Large intestine (tissue), 3 donors: ENCODE data around the gene BLOC1S3. TPM values are rescaled to one million over a fixed set of nuclear protein-coding genes. Genes with fewer than 3 reads are reported as not detected.

Experiments used
- DNase-seq, 2 donors: peaks; one replicate each; pipeline versions ENCODE4 v3.0.0 to v3.0.0-alpha.2; 2013
- H3K27ac ChIP-seq: one replicate; pipeline ENCODE4 v1.5.1; 2013; ENCODE audit warnings: low read length
- H3K27me3 ChIP-seq: 2 replicates; pipeline ENCODE4 v1.6.1; 2013; ENCODE audit warnings: low read length; ENCODE audit not compliant: control insufficient read depth, insufficient read depth
- H3K36me3 ChIP-seq: 2 replicates; pipeline ENCODE4 v1.6.1; 2013; ENCODE audit warnings: low read length; ENCODE audit not compliant: control insufficient read depth, insufficient read depth
- H3K4me1 ChIP-seq: one replicate; pipeline ENCODE4 v1.6.1; 2013; ENCODE audit warnings: low read length; ENCODE audit not compliant: control insufficient read depth, insufficient read depth
- H3K4me3 ChIP-seq: one replicate; pipeline ENCODE4 v1.5.1; 2013; ENCODE audit warnings: low read length
- H3K9me3 ChIP-seq: one replicate; pipeline ENCODE4 v1.6.1; 2013; ENCODE audit warnings: mild to moderate bottlenecking, low read depth, low read length, moderate library complexity; ENCODE audit not compliant: control insufficient read depth
- WGBS: methylation state at CpG from one replicate; pipeline ENCODE4 v1.1.5; 2013; ENCODE audit warnings: low lambda C conversion rate; ENCODE audit not compliant: insufficient coverage; 5-methylcytosine and 5-hydroxymethylcytosine counted together
- polyA plus RNA-seq: library from polyadenylated mRNA; unstranded; fragments of 120-200 nt; gene quantifications from one replicate; pipeline ENCODE4 v1.2.1, GENCODE V29; 2013

Gene BLOC1S3
- polyA plus RNA-seq, 1 donor: 12.1 TPM

- DNase-seq: no peak
- H3K4me3 ChIP-seq: no peak overlapping the region
- no peaks in the 10 kb centered on the region for H3K27me3 ChIP-seq
- H3K9me3 ChIP-seq: no peaks in the 10 kb centered on the region
- no peak overlapping the region for H3K27ac ChIP-seq
- peaks cover 6% of the 10 kb centered on the region for H3K36me3 ChIP-seq
- H3K4me1 ChIP-seq: peaks cover 8% of the 10 kb centered on the region
- WGBS: no CpG with 5 or more reads among the region's 5 CpGs
These were observed 5.5 kb downstream of the BLOC1S3 start for GRCh38 chr19:45184115-45184514.

GRCh38 chr19:45186509-45187334 is 8.1 kb downstream of the BLOC1S3 start:
- H3K9me3 ChIP-seq: no peaks in the 10 kb centered on the region
- no peaks in the 10 kb centered on the region for H3K27me3 ChIP-seq
- H3K27ac ChIP-seq: no peak overlapping the region
- no CpG with 5 or more reads among the region's 12 CpGs for WGBS
- no peak overlapping the region for H3K4me3 ChIP-seq
- no peaks in the 10 kb centered on the region for H3K4me1 ChIP-seq
- H3K36me3 ChIP-seq: no peaks in the 10 kb centered on the region
- DNase-seq: no peak

- Histone ChIP-seq H3K27ac (no peak overlapping the region), H3K4me3 (no peak overlapping the region), H3K27me3 (no peaks in the 10 kb centered on the region), H3K4me1 (no peaks in the 10 kb centered on the region), H3K36me3 (no peaks in the 10 kb centered on the region), H3K9me3 (no peaks in the 10 kb centered on the region)
- no CpG with 5 or more reads among the region's 12 CpGs for WGBS
- DNase-seq: no peak
These were observed 9.0 kb downstream of the BLOC1S3 start for GRCh38 chr19:45187421-45188100.

GRCh38 chr19:45189971-45190370 is 11.4 kb downstream of the BLOC1S3 start:
- Histone ChIP-seq H3K36me3 (no peaks in the 10 kb centered on the region), H3K4me1 (no peaks in the 10 kb centered on the region)

GRCh38 chr19:45191375-45191774 is 12.8 kb downstream of the BLOC1S3 start:
- Histone ChIP-seq H3K36me3 (no peaks in the 10 kb centered on the region), H3K9me3 (no peaks in the 10 kb centered on the region), H3K27me3 (no peaks in the 10 kb centered on the region), H3K4me3 (no peak overlapping the region), H3K4me1 (no peaks in the 10 kb centered on the region), H3K27ac (no peak overlapping the region)
- no CpG with 5 or more reads among the region's 4 CpGs for WGBS
- no peak for DNase-seq

More at GRCh38 chr19:45189971-45190370, 11.4 kb downstream of the BLOC1S3 start:
- no peaks in the 10 kb centered on the region for H3K27me3 ChIP-seq
- no peak for DNase-seq
- H3K27ac ChIP-seq: no peak overlapping the region
- WGBS: no CpG with 5 or more reads among the region's 1 CpG
- no peaks in the 10 kb centered on the region for H3K9me3 ChIP-seq
- H3K4me3 ChIP-seq: no peak overlapping the region

GRCh38 chr19:45195764-45196163 is 17.2 kb downstream of the BLOC1S3 start:
- Histone ChIP-seq H3K9me3 (no peaks in the 10 kb centered on the region), H3K27ac (no peak overlapping the region), H3K4me1 (no peaks in the 10 kb centered on the region), H3K27me3 (no peaks in the 10 kb centered on the region), H3K4me3 (no peak overlapping the region), H3K36me3 (no peaks in the 10 kb centered on the region)
- WGBS: no CpG with 5 or more reads among the region's 6 CpGs
- no peak for DNase-seq

GRCh38 chr19:45200568-45200967 is 22.0 kb downstream of the BLOC1S3 start:
- H3K36me3 ChIP-seq: no peaks in the 10 kb centered on the region
- no peak overlapping the region for H3K27ac ChIP-seq
- H3K27me3 ChIP-seq: no peaks in the 10 kb centered on the region
- no peaks in the 10 kb centered on the region for H3K4me1 ChIP-seq
- WGBS: no CpG with 5 or more reads among the region's 4 CpGs
- no peak for DNase-seq
- no peak overlapping the region for H3K4me3 ChIP-seq
- no peaks in the 10 kb centered on the region for H3K9me3 ChIP-seq

GRCh38 chr19:45202637-45203036 is 24.1 kb downstream of the BLOC1S3 start:
- Histone ChIP-seq H3K36me3 (no peaks in the 10 kb centered on the region), H3K4me3 (no peak overlapping the region), H3K9me3 (no peaks in the 10 kb centered on the region), H3K27ac (no peak overlapping the region), H3K4me1 (no peaks in the 10 kb centered on the region), H3K27me3 (no peaks in the 10 kb centered on the region)
- no peak for DNase-seq
- WGBS: no CpG with 5 or more reads among the region's 6 CpGs

GRCh38 chr19:45205810-45206209 is 27.2 kb downstream of the BLOC1S3 start:
- DNase-seq: no peak
- no peaks in the 10 kb centered on the region for H3K4me1 ChIP-seq
- H3K36me3 ChIP-seq: no peaks in the 10 kb centered on the region
- no CpG with 5 or more reads among the region's 12 CpGs for WGBS
- H3K4me3 ChIP-seq: no peak overlapping the region
- H3K27ac ChIP-seq: no peak overlapping the region
- no peaks in the 10 kb centered on the region for H3K9me3 ChIP-seq
- H3K27me3 ChIP-seq: no peaks in the 10 kb centered on the region

- Histone ChIP-seq H3K4me1 (no peaks in the 10 kb centered on the region), H3K36me3 (no peaks in the 10 kb centered on the region), H3K9me3 (no peaks in the 10 kb centered on the region), H3K27me3 (no peaks in the 10 kb centered on the region), H3K27ac (no peak overlapping the region), H3K4me3 (no peak overlapping the region)
- no CpG with 5 or more reads among the region's 3 CpGs for WGBS
- no peak for DNase-seq
These were observed 27.7 kb downstream of the BLOC1S3 start for GRCh38 chr19:45206328-45206727.
